Loucy (cell line): ENCODE measurements around the gene SEMA6A.

ENCODE experiments used
- H2AFZ ChIP-seq: fragments of 200-600 bp; sonication (generic); 2 replicates; pipeline ENCODE4 v1.6.0; 2016; ENCODE audit warnings: antibody characterized with exemption, mild to moderate bottlenecking, low read length, moderate library complexity
- H3F3A ChIP-seq: fragments of 200-600 bp; 2 replicates; pipeline ENCODE4 v1.6.0; 2016; ENCODE audit warnings: antibody characterized with exemption, low read depth, mild to moderate bottlenecking
- H3K27me3 ChIP-seq: fragments of 200-600 bp; sonication (generic); 2 replicates; pipeline ENCODE4 v1.6.1; 2014; ENCODE audit warnings: low read length, mild to moderate bottlenecking; ENCODE audit not compliant: insufficient read depth, poor library complexity, severe bottlenecking
- H3K36me3 ChIP-seq: fragments of 200-600 bp; sonication (generic); 2 replicates; pipeline ENCODE4 v1.6.1; 2016; ENCODE audit warnings: low read length; ENCODE audit not compliant: insufficient read depth
- H3K4me1 ChIP-seq: fragments of 200-600 bp; sonication (generic); 2 replicates; pipeline ENCODE4 v1.5.1; 2014; ENCODE audit warnings: low read length, mild to moderate bottlenecking; ENCODE audit not compliant: insufficient read depth, poor library complexity, severe bottlenecking
- H3K4me2 ChIP-seq: fragments of 200-600 bp; sonication (generic); 2 replicates; pipeline ENCODE4 v1.6.0; 2014; ENCODE audit warnings: antibody characterized with exemption, low read length, low read depth, mild to moderate bottlenecking; ENCODE audit not compliant: poor library complexity, severe bottlenecking
- H3K4me3 ChIP-seq: fragments of 200-600 bp; sonication (generic); 2 replicates; pipeline ENCODE4 v1.5.1; 2014; ENCODE audit warnings: low read length, mild to moderate bottlenecking, mixed read lengths; ENCODE audit not compliant: poor library complexity, severe bottlenecking
- H3K79me2 ChIP-seq: fragments of 200-600 bp; sonication (generic); 2 replicates; pipeline ENCODE4 v1.6.1; 2014; ENCODE audit warnings: low read length; ENCODE audit not compliant: insufficient read depth
- H3K9ac ChIP-seq: fragments of 200-600 bp; sonication (generic); 2 replicates; pipeline ENCODE4 v1.6.0; 2014; ENCODE audit warnings: mild to moderate bottlenecking, low read depth, low read length, moderate library complexity; ENCODE audit not compliant: poor library complexity, severe bottlenecking
- H3K9me2 ChIP-seq: fragments of 200-600 bp; sonication (generic); replicated peaks from 2 replicates; pipeline ENCODE4 v1.6.1; 2016; ENCODE audit warnings: low read depth, low read length, mixed read lengths
- H3K9me3 ChIP-seq: fragments of 200-600 bp; sonication (generic); 2 replicates; pipeline ENCODE4 v1.6.1; 2014; ENCODE audit warnings: mild to moderate bottlenecking, antibody characterized with exemption, low read length, low read depth; ENCODE audit not compliant: insufficient read depth
- H4K20me1 ChIP-seq: fragments of 200-600 bp; sonication (generic); 2 replicates; pipeline ENCODE4 v1.6.0; 2014; ENCODE audit warnings: antibody characterized with exemption, low read length, mild to moderate bottlenecking; ENCODE audit not compliant: insufficient read depth, poor library complexity, severe bottlenecking
- CTCF ChIP-seq: fragments of 200-600 bp; sonication (generic); conservative IDR thresholded peaks from 2 replicates; pipeline ENCODE4 v1.5.1; 2014; ENCODE audit warnings: mild to moderate bottlenecking, antibody characterized with exemption, low read length
- EZH2phosphoT487 ChIP-seq: fragments of 200-600 bp; IDR thresholded peaks from 2 replicates; pipeline ENCODE4 v1.6.1; 2018; ENCODE audit warnings: antibody characterized with exemption, mild to moderate bottlenecking, moderate library complexity, borderline replicate concordance

The SEMA6A gene

GRCh38 chr5:116567106-116567505 is 7.5 kb downstream of the SEMA6A start:
- Histone ChIP-seq H3K4me2 (no peak overlapping the region), H4K20me1 (no peaks in the 10 kb centered on the region), H3K4me3 (no peak overlapping the region), H3K4me1 (no peaks in the 10 kb centered on the region), H3K36me3 (no peaks in the 10 kb centered on the region), H3K9ac (no peak overlapping the region), H3K79me2 (no peaks in the 10 kb centered on the region), H3K27me3 (peaks cover 5% of the 10 kb centered on the region), H3F3A (no peaks in the 10 kb centered on the region), H3K9me3 (no peaks in the 10 kb centered on the region), H3K9me2 (no peaks in the 10 kb centered on the region), H2AFZ (no peak overlapping the region)
- TF ChIP-seq EZH2phosphoT487 (no peak), CTCF (no peak)

GRCh38 chr5:116566251-116566650 is 8.4 kb downstream of the SEMA6A start:
- H3K4me2 ChIP-seq = no peak overlapping the region
- no peaks in the 10 kb centered on the region for H3K9me2 ChIP-seq
- H3F3A ChIP-seq = no peaks in the 10 kb centered on the region
- H3K4me1 ChIP-seq = peaks cover 3% of the 10 kb centered on the region
- no peak overlapping the region for H2AFZ ChIP-seq
- H3K36me3 ChIP-seq = no peaks in the 10 kb centered on the region
- TF ChIP-seq CTCF = no peak
- TF ChIP-seq EZH2phosphoT487 = no peak
- H4K20me1 ChIP-seq = no peaks in the 10 kb centered on the region
- H3K79me2 ChIP-seq = no peaks in the 10 kb centered on the region
- no peaks in the 10 kb centered on the region for H3K27me3 ChIP-seq
- no peaks in the 10 kb centered on the region for H3K9me3 ChIP-seq
- no peak overlapping the region for H3K9ac ChIP-seq
- H3K4me3 ChIP-seq = no peak overlapping the region

- Histone ChIP-seq H3K79me2 (no peaks in the 10 kb centered on the region), H3K9ac (no peak overlapping the region), H3K4me3 (no peak overlapping the region), H3K27me3 (no peaks in the 10 kb centered on the region), H3K36me3 (no peaks in the 10 kb centered on the region), H3K9me3 (no peaks in the 10 kb centered on the region), H3K4me1 (peaks cover 4% of the 10 kb centered on the region), H2AFZ (no peak overlapping the region), H3F3A (no peaks in the 10 kb centered on the region), H4K20me1 (no peaks in the 10 kb centered on the region), H3K9me2 (no peaks in the 10 kb centered on the region), H3K4me2 (no peak overlapping the region)
- no peak for TF ChIP-seq EZH2phosphoT487
- no peak for TF ChIP-seq CTCF
Observed at GRCh38 chr5:116564756-116565490, 9.7 kb downstream of the SEMA6A start.
